GM12875 (cell line): ENCODE measurements around the gene CMBL.
"Not testable (repeated sequence)": the region's sequence is repeated elsewhere in the genome, so short reads cannot be mapped to it uniquely, and the experiment has no call there.

Experiments
- H3K4me3 ChIP-seq: one replicate; pipeline ENCODE4 v1.5.1; 2011; ENCODE audit warnings: low read depth, low read length, control low read depth
- CTCF ChIP-seq: IDR thresholded peaks from 2 replicates; pipeline ENCODE4 v1.5.1; 2011; ENCODE audit warnings: low read depth, mild to moderate bottlenecking, control low read depth, inconsistent platforms, low read length, moderate library complexity, borderline replicate concordance; ENCODE audit not compliant: insufficient read depth

The CMBL gene

DNA sequence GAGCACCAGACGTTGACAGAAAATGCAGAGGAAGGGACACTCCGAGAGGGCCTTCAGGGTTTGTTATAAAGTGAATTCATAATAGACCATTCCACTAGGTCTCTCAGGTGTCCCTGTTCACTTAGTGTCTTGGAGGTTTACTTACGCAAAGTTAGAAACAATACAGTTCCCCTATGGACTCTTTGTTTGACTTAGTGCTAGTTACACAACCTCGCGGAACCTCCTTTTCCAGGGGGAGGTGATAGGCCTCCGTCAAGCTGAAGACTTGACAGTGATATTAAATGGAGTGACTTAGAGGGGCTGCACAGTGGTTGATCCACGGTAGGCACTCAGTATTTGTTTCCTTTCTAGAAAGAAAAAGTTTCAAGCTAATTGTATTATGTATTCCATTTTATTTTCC is 56.3 kb downstream of the CMBL start:
- H3K4me3 ChIP-seq, result peak overlapping the region; percentile 99
- no peak for TF ChIP-seq CTCF

- no peak for TF ChIP-seq CTCF
- peak overlapping the region; percentile 99 for H3K4me3 ChIP-seq
These were observed 56.9 kb downstream of the CMBL start for GRCh38 chr5:10250806-10251276.

GRCh38 chr5:10249948-10250805 is 57.5 kb downstream of the CMBL start, which contains the start of gene CCT5:
Gene CCT5 (plus strand): TSS chr5:10250280. CDS start chr5:10250341, 61 bp downstream.
- TF ChIP-seq CTCF, result no peak

GRCh38 chr5:10248378-10249260 is 59.1 kb downstream of the CMBL start:
- no peak for TF ChIP-seq CTCF
- peak overlapping the region; percentile 99 for H3K4me3 ChIP-seq

More at GRCh38 chr5:10249948-10250805, 57.5 kb downstream of the CMBL start, which contains the start of gene CCT5:
- peak within 1 kb of the TSS; percentile 99 for H3K4me3 ChIP-seq

GRCh38 chr5:10247217-10247616 is 60.5 kb downstream of the CMBL start:
- not testable (repeated sequence) for H3K4me3 ChIP-seq

- H3K4me3 ChIP-seq, result no peak overlapping the region
- no peak for TF ChIP-seq CTCF
These were observed 60.9 kb downstream of the CMBL start for GRCh38 chr5:10246761-10247160.

GRCh38 chr5:10244342-10244944 is 63.3 kb downstream of the CMBL start:
- TF ChIP-seq CTCF, result no peak
- no peak overlapping the region for H3K4me3 ChIP-seq
